Measurements from ENCODE around the gene POLR2L.

- TF ChIP-seq CTCF (IDR thresholded peaks at IDR 0.05) (no peak), POLR2A (IDR thresholded peaks at IDR 0.05) (no peak)
These were observed 4.9 kb downstream of the POLR2L start for GRCh38 chr11:837189-837989.

Data from testis (tissue), 2 donors.